ENCODE results near the gene OGDHL. TPM values are rescaled to one million over a fixed set of nuclear protein-coding genes. Genes with fewer than 3 reads are reported as not detected.

OGDHL gene
- total RNA-seq, 1 experiment from 2014 or later: 22.6 TPM

DNA sequence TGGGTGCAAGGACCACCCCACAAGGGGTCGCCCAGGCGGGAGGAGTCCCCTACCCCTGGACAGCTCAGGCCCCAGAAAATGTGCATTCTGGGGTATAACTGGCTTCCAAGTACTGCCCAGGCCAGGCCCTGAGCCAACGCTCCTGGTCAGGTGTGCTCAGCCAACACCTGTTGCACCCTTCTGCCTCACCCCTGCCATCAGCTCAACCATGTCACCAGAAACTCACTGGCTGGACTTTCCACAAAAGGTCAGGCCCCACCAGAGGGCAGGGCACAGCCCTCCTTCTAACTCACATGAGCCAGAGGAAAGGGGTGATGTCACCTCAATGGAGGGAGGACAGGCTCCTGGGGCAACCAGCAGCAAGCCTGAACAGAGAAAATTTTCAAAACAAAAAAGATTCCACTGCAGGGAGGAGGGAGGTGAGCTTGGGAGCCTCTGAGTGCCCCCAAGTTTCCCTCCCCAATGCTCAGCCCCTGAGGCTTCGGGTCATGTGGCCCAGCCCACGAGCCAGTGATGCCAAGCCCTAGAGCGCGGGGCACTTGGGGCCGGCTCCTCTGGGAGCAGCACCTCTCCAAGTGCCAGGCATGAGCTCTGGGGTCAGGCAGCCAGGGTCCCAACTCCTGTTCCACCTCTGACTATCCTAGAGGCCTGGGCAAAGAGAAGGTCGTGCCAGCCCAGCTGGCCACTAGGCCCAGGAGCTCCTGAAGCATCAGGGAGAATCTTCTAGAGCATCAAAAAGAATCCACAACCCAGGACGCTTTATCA lies 2.2 kb downstream of the OGDHL start:
- H3K56ac ChIP-seq (ENCODE audit: insufficient read length, low read depth, low read length): no peak overlapping the region
- no CpG with 5 or more reads among the region's 10 CpGs for WGBS (ENCODE audit: extremely low coverage, insufficient read length, low lambda C conversion rate)
- no peak overlapping the region for H3K9ac ChIP-seq (ENCODE audit: extremely low read depth, insufficient read length, low read length)
- no peak overlapping the region for H3K4me2 ChIP-seq (ENCODE audit: insufficient read depth, insufficient read length, low read length)
- Mint-ChIP-seq H3K27ac (peak overlapping the region in 1 of 3 experiments; percentile 76; a peak in 2 of 7 replicates), H3K36me3 (ENCODE audit: insufficient read depth in 1 of 3, low read depth in 3 of 3) (peaks cover 2 to 4% (median 2%) of the 10 kb centered on the region in 3 experiments; a peak in 3 of 7 replicates), H3K4me3 (no peak overlapping the region; a peak in 1 of 5 replicates), H3K9me3 (no peaks in the 10 kb centered on the region; a peak in 1 of 5 replicates), H3K4me1 (peaks cover 8 to 9% of the 10 kb centered on the region in 2 experiments), H3K27me3 (ENCODE audit: low read depth) (peaks cover 18% of the 10 kb centered on the region)
- no peaks in the 10 kb centered on the region for H3K9me3 ChIP-seq (ENCODE audit: control insufficient read depth, low read depth, low read length)
- DNase-seq: peak; percentile 28
- H2BK12ac ChIP-seq (ENCODE audit: insufficient read length, low read depth, low read length): no peak overlapping the region
- no peak overlapping the region for H2AK5ac ChIP-seq (ENCODE audit: insufficient read length, low read length)
- peaks cover 8% of the 10 kb centered on the region for H3K23me2 ChIP-seq (ENCODE audit: insufficient read length, low read depth, low read length, poor library complexity, severe bottlenecking)
- no peaks in the 10 kb centered on the region for H4K20me1 ChIP-seq (ENCODE audit: control insufficient read depth, insufficient read depth, insufficient read length)
- TF ChIP-seq, protein P1, sequence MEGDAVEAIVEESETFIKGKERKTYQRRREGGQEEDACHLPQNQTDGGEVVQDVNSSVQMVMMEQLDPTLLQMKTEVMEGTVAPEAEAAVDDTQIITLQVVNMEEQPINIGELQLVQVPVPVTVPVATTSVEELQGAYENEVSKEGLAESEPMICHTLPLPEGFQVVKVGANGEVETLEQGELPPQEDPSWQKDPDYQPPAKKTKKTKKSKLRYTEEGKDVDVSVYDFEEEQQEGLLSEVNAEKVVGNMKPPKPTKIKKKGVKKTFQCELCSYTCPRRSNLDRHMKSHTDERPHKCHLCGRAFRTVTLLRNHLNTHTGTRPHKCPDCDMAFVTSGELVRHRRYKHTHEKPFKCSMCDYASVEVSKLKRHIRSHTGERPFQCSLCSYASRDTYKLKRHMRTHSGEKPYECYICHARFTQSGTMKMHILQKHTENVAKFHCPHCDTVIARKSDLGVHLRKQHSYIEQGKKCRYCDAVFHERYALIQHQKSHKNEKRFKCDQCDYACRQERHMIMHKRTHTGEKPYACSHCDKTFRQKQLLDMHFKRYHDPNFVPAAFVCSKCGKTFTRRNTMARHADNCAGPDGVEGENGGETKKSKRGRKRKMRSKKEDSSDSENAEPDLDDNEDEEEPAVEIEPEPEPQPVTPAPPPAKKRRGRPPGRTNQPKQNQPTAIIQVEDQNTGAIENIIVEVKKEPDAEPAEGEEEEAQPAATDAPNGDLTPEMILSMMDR (conservative IDR thresholded peaks at IDR 0.05): no peak
- no peak overlapping the region for H4K91ac ChIP-seq (ENCODE audit: insufficient read length, low read depth, low read length)
- no peak overlapping the region for H3K27ac ChIP-seq (ENCODE audit: insufficient read length, low read depth, low read length)
- no peak overlapping the region for H3K23ac ChIP-seq (ENCODE audit: insufficient read length, low read depth, low read length)
- no peak overlapping the region for H2BK15ac ChIP-seq (ENCODE audit: low read depth, low read length)
- no peaks in the 10 kb centered on the region for H3K79me1 ChIP-seq (ENCODE audit: insufficient read depth, low read depth, low read length, poor library complexity, severe bottlenecking)
- no peaks in the 10 kb centered on the region for H3K79me2 ChIP-seq (ENCODE audit: insufficient read depth, low read length)
- no peak overlapping the region for H3K18ac ChIP-seq (ENCODE audit: insufficient read length, low read depth, low read length)
- H4K5ac ChIP-seq (ENCODE audit: insufficient read length, low read depth, low read length): no peak overlapping the region
- H3K27me3 ChIP-seq (ENCODE audit: insufficient read depth, low read length): no peaks in the 10 kb centered on the region
- no peak overlapping the region for H3K14ac ChIP-seq (ENCODE audit: insufficient read depth, low read length)
- H2BK20ac ChIP-seq (ENCODE audit: low read depth, low read length, poor library complexity, severe bottlenecking): no peak overlapping the region
- no peaks in the 10 kb centered on the region for H3K4me1 ChIP-seq (ENCODE audit: insufficient read depth, low read length)
- H3K4ac ChIP-seq (ENCODE audit: low read depth, low read length): no peak overlapping the region
- H4K8ac ChIP-seq (replicated peaks; ENCODE audit: insufficient read length, low read depth, low read length): no peak overlapping the region
- H2BK5ac ChIP-seq (ENCODE audit: insufficient read length, low read length): no peak overlapping the region
- no peak overlapping the region for H2AFZ ChIP-seq (ENCODE audit: low read length)
- no peak overlapping the region for H3T11ph ChIP-seq (ENCODE audit: low read length)
- H2BK120ac ChIP-seq (ENCODE audit: low read depth, low read length, poor library complexity, severe bottlenecking): no peak overlapping the region

Data from H9 (cell line).